Measurements from ENCODE around the gene NAALAD2.
"Not testable (repeated sequence)": the region's sequence is repeated elsewhere in the genome, so short reads cannot be mapped to it uniquely, and the experiment has no call there.

Gene NAALAD2

DNA sequence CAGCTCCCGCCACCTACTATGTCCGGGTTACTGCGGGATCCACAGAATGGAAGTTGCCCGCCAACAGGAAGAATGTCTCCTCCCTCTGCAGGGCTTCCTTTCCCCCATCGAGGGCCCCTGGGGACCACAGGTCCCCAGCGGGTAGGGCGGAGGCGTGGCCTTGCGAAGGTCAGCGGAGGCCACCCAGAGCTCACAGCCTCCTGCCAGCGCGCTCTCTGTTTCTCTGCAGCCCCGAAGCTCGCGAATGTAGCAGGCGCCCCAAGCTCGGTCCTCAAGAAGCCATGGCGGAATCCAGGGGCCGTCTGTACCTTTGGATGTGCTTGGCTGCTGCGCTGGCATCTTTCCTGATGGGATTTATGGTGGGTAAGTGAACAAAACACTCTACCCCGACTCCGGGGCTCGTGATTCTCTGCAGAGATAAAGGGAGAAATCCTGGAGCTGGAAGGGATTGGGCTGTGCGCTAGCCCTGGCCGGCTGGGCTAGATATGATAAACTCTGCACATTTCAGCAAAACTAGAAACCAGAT lies at the start of gene NAALAD2:
TSS of gene NAALAD2 (plus strand) at position 186 of the 526 bp plus-strand sequence. CDS start at position 282, 96 bp downstream.
- no peak for DNase-seq (ENCODE audit: low spot score)

DNA sequence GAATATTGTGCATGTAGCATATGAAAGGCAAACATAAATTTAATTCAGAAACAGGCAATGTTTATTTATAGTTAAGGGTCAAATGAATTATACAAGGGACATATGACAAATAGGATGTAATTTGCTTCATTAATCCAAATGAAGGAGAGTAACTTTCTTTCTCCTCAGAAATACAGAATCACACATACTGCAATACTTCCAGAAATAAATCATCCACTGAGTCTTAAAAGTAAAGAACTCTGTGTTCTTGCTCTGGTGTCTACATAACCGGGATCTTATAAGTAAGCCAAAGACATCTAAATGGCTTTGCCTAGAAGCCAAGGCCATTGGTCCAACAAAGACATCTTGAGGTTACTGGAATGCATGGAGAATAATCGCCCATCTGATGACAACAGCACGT lies 48.8 kb upstream of the NAALAD2 start, which contains the start of gene UBTFL1:
TSS of gene UBTFL1 (plus strand) at position 301 of the 400 bp plus-strand sequence. CDS start at position 301, 0 bp downstream.
- DNase-seq (ENCODE audit: low spot score) = not testable (repeated sequence)

DNA sequence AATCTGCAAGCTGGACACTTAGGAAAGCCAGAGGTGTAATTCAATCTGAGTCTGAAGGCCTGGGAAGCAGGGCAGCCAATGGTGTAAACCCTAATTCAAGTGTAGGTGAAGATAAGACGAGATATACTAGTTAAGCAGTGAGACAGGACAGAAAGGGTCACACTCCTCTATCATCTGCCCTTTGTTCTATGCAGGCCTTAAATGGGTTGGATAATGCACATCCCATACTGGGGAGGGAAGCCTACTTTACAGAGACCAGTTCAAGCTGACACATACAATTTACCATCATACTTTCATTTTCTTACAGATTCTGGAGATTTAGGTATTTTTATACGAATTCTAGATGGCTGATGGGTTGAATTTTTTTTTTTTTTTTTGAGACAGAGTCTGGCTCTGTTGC lies 45.7 kb upstream of the NAALAD2 start:
- DNase-seq (ENCODE audit: low spot score) = not testable (repeated sequence)

DNA sequence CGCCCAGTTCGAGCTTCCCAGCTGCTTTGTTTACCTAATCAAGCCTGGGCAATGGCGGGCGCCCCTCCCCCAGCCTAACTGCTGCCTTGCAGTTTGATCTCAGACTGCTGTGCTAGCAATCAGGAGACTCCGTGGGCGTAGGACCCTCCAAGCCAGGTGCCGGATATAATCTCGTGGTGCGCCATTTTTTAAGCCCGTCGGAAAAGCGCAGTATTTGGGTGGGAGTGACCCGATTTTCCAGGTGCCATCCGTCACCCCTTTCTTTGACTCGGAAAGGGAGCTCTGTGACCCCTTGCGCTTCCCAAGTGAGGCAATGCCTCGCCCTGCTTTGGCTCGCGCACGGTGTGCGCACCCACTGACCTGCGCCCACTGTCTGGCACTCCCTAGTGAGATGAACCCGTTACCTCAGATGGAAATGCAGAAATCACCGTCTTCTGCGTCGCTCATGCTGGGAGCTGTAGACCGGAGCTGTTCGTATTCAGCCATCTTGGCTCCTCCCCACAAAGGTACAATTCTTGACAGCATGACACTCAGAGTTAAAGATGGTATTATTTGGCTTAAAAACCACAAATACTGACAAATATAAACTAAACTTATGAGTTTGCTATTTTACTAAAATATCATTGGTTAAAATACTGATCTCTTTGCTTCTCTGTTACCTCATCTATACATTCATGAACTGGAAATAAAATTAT lies 39.1 kb upstream of the NAALAD2 start:
- not testable (repeated sequence) for DNase-seq (ENCODE audit: low spot score)

DNA sequence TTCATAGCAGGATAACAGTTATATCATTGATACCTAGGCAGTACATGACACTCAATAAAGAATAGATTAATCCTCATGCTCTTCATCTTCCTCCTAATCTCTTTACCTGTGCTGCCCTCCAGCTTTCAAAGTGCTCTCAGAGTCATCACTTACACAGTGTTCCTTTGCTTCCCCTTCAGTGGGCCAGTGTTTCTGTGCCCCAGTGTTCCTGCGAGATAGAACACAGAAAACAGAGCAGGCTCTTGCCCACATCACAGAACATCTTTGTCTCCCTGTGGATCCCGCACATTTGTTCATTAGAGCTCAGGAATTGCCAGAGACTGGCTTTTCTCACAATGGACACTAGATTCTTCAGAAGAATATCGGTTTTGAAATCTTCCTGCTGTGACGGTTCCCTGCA lies 36.2 kb upstream of the NAALAD2 start:
- not testable (repeated sequence) for DNase-seq (ENCODE audit: low spot score)

DNA sequence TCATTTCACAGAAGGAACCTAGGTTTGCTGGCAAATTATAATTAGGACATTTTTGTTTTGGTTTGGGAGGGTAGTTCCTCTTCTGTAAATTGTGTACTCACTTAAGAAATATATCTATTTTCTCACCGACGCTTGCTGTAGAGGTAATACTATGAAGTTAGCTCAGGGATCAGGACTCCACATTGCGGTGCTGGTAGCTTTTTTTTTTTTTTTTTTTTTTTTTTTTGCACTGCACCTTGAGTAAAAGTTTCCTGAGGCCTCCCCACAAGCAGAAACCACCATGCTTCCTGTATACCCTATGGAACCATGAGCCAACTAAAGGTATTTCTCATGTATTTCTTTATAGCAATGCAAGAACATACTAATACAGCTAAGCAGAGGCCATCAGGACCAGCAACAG lies 34.0 kb upstream of the NAALAD2 start:
- DNase-seq (ENCODE audit: low spot score) = no peak

DNA sequence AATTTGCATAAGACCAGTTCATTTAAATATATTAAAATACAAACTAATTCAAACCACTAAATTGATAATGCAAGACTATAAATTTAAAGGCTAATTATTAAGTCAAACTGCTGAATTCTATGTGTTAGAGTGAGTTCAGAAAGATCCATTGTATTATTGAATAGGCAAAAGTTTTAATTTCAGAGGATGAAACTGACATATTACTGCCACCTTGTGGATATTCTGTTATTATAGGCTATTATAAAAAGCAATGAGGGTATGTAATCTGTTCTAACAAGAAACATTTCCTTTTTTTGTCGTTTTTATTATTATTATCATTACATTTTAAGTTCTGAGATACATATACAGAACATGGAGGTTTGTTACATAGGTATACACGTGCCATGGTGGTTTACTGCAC lies 20.9 kb upstream of the NAALAD2 start:
- DNase-seq (ENCODE audit: low spot score) = no peak

DNA sequence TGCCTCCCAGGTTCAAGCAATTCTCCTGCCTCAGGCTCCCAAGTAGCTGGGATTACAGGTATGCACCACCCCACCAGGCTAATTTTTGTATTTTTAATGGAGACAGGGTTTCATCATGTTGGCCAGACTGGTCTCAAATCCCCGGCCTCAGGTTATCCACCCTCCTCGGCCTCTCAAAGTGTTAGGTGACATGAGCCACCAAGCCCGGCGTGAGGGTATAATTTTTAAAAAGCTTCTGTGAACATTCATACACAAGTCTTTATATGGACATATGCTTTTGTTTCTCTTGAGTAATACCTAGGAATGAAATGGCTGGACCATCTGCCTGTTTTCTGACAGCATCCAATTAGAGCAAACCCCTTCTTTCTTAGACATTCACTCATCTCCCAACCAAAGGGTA lies 14.3 kb upstream of the NAALAD2 start:
- DNase-seq (ENCODE audit: low spot score) = no peak

DNA sequence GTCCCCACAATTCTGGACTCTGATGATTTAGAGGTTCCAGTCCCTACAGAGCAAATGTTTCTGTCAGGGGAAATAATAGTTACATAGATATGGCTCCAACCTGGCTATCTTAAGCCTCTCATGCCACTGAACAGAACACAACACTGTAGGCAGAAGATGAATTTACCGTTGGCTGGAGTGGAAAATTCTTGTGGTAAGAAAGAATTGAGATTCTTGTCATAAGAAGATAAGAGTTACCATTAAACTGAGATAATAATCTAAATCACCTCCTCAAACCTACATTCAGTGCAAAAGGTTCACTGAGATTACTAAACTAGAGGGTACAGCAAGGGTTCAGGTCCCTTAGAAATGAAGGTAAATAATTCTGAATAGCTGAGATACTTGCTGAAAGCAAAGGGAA lies 10.1 kb upstream of the NAALAD2 start:
- no peak for DNase-seq (ENCODE audit: low spot score)

DNA sequence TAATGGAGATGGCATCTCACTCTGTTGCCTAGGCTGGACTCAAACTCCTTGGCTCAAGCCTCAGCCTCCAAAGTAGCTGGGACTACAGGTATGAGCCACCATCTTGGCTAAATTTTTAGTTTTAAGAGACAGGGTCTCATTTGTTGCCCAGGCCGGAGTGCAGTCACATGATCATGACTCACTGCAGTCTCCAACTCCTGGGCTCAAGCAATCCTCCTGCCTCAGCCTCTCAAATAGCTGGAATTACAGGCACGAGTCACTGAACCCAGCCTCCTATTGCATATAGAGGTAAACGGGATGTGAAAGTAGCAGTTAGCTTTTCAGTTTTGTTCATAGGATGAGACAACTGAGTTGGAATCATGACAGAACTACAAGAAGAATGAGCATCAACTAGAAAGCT lies 9.5 kb upstream of the NAALAD2 start:
- no peak for DNase-seq (ENCODE audit: low spot score)

DNA sequence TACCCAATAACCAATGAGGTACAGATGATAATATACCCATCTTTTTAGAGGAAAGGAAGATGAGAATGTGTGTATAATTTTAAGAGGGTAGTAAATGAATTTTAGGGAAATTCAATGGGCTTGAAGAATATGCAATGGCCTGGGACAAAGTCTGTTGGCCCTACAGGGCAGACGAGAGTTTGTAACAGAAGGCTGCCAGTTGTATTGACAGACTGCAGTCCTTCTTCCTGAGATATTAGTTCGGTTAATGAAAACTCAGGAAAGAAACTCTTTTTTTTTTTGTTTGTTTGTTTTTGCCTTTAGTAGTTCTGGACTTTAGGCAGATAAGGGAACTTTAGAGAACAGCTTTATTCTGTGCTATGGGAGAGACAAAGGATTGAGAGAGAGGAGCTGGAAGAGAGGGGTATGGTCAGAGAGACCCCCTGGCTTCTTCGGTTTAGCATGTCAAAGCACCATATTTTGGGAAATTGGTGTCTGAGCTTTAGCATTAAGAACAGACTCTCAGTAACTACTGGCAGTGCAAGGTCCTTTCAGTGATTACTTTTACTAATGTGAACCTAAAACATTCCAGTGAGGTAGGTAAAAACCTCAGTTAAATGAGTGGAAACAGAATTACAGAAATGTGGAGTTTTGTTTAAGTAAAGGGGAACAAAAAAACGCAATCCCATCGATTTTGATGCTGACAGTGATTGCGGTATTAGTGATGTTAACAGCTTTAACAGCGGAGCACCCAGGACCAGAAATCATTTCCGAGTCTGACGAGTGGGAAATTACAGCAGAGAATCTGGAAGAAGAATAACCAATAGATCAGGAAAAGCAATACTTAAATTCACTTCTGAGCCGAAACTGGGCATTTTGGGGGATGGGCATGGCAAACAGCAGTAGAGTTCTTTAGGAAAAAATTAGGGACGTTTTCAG lies 644 bp upstream of the NAALAD2 start:
- DNase-seq (ENCODE audit: low spot score) = no peak

DNA sequence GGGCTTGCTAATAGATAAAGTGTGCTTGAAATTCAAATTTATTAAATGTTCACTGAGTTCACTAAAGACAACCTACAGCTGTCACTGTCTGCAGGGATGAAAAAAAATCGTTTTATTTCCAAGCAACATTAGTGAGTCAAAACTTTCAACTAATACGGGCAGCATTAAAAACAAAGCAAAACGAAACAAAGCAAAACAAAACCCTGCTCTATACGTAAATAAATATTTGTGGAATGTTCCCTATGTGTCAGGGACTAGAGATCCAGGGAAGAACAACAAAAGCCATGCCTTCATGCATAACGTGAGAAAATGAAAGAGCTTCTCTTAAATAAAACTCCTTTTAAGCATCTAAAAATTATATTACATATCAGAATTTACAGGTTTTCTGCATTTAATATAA lies 553 bp downstream of the NAALAD2 start:
- DNase-seq (ENCODE audit: low spot score) = no peak

DNA sequence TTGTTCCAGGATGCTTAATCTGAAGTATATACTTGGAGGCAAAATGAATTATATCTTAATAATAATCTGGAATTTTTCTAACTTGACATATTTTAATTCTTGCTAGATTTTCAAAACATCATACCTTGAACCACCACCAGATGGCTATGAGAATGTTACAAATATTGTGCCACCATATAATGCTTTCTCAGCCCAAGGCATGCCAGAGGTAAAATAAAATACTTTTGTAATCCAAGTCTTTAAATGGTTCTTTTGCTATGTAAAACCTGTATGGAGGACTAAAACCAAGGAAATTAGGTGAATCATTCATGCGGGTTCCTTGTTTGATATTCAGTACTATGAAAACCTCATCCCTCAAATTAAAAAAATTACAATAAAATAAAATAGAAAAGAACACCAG lies 14.4 kb downstream of the NAALAD2 start:
- DNase-seq (ENCODE audit: low spot score) = no peak

DNA sequence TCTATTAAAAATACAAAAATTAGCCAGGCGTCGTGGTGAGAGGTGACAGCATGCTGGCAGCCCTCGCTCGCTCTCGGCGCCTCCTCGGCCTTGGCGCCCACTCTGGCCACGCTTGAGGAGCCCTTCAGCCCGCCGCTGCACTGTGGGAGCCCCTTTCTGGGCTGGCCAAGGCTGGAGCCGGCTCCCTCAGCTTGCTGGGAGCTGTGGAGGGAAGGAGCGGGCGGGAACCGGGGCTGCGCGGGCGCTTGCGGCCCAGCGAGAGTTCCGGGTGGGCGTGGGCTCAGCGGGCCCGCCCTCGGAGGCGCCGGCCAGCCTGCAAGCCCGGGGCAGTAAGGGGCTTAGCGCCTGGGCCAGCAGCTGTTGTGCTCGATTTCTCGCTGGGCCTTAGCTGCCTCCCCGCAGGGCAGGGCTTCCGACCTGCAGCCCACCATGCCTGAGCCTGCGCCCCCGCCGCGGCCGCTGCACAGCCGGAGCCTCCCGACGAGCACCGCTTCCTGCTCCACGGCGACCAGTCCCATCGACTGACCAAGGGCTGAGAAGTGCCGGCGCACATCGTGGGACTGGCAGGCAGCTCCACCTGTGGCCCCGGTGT lies 32.6 kb downstream of the NAALAD2 start:
- not testable (repeated sequence) for DNase-seq (ENCODE audit: low spot score)

DNA sequence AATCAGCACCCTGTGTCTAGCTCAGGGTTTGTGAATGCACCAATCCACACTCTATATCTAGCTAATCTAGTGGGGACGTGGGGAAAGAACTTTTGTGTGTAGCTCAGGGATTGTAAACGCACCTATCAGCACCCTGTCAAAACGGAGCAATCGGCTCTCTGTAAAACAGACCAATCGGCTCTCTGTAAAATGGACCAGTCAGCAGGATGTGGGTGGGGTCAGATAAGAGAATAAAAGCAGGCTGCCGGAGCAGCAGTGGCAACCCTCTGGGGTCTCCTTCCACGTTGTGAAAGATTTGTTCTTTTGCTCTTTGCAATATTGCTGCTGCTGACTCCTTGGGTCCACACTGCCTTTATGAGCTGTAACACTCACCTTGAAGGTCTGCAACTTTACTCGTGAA lies 33.2 kb downstream of the NAALAD2 start:
- DNase-seq (ENCODE audit: low spot score) = not testable (repeated sequence)

DNA sequence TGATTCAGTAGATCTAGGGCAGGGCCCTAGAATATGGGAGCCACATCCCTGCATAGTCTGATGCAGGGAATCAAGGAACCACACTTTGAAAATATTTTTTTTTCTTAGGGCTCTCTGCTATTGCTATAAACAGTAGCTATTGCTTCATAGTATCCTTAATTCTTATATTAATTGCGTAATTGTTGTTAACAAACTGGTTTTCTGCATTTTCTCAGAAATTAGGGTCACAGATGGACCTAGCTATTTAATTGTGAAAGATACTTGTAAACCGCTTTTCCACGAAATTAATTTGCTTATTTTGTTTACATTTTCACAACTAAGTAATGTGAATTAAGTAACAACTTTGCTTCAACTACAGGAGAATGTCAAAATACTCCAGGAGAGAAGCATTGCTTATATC lies 34.1 kb downstream of the NAALAD2 start:
- no peak for DNase-seq (ENCODE audit: low spot score)

DNA sequence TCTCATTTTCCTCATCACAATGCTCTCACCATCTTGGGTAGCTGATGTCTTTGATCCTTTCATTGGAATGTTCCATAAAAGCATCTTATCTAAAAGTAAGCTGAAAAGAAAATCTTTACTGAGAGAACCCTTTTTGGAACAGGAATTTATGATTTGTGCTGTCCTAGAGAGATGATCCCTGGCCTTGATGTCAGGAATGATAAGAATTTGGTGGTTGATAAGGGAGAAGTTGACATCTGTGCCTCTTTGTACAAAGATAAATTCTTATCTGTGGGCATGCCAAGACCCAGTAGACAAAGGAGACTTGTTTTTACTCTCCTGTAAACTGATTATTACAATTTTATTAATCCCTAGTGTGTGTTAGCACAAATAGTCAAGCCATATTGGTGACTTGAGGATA lies 36.9 kb downstream of the NAALAD2 start:
- no peak for DNase-seq (ENCODE audit: low spot score)

DNA sequence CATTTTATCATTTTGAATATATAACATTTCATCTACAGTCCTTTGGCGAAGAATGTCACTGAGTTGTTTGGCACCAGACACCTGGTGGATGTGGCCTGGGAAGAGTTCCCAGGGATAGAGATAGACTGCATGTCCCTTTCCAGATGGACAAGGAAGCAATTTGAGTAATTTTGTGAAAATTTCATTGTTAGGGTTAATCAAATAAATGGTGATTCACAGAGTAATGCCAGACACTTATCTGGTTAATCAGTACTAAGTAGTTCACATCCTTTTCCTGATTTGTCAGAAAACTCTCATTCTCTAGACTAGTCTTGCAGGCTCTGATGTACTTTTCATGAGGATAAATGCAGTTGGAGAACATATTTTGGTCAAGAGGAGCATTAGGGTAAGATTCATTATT lies 41.6 kb downstream of the NAALAD2 start:
- DNase-seq (ENCODE audit: low spot score) = no peak

DNA sequence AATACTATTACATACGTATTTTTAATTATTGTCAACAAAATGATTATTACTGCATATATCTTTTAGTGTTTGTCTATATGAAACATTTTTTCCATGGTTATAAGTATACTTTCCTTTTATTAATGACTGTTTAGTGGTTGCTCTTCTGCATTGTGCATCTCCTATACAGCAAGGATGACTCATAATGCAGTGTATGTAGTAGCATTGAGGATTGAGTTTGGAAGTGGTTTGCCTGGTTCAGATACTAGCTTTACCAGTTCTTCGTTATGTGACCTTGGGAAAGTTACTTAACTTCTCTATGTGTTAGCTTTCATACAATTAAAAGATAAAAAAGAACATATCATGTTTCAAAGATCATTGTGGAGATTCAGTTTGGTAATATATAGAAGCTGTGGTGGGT lies 44.3 kb downstream of the NAALAD2 start:
- no peak for DNase-seq (ENCODE audit: low spot score)

DNA sequence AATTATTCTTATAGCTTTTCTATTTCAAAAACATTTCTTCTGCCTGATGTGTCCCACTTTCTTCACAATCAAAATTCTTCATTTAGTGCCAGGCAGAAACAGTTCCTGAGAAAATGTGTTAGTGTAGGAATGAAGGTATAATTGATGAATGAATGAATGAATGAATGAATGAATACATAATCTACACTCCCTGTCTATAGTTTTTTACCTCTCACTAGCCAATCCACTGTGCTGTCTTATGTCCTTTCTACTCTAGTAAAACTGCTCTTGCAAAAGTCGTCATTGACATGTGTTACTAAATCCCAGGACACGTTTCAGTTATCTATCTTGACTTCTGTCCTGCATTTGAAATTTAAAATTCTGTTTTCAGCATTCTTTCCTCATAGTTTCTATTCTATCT lies 45.5 kb downstream of the NAALAD2 start:
- DNase-seq (ENCODE audit: low spot score) = no peak

DNA sequence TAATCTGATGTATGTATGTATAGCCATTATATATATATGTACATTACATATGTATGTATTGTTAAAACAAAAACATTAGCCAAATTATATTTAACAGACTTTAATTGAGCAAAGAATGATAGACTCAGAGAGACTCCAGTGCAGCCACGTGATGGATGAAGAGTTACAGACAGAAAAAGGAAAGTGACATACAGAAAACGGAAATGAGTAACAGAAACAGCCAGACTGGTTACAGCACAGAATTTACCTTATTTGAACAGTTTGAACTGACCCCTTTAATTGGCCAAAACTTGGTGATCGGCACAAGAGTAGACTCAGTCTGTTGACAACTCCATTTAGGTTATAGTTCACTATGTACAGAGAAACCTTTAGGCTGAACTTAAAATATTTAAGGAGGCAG lies 53.4 kb downstream of the NAALAD2 start:
- DNase-seq (ENCODE audit: low spot score) = no peak

DNA sequence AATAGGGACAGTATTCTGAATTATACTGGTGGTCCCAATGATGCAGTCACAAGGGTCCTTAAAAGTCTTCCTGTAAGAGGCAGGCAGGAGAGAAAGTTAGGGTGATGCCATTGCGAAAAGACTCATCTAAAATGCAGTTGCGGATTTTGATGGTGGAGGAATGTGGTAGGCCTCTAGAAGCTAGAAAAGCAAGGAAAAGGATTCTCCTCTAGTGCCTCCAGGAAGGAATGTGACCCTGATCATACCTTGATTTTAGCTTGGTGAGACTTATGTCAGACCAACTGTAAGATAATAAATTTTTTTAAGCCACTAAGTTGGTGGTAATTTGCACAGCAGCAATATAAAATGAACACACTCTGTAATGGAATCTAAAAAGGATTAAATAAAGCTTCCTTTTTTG lies 54.5 kb downstream of the NAALAD2 start:
- no peak for DNase-seq (ENCODE audit: low spot score)

Data from cerebellar cortex (tissue), 1 donor.